A549 (cell line): ENCODE data around the gene SEC16A. TPM values are rescaled to one million over a fixed set of nuclear protein-coding genes. Genes with fewer than 3 reads are reported as not detected.

Source experiments
- ATAC-seq, 2 experiments: fragments of 200-7000 bp in 1 of 2; fragments of >200 bp in 1 of 2; cut with Nextera tagmentation in 1 of 2; cut with Tn5 transposase in 1 of 2; 3 replicates each; pipeline versions ENCODE4 v1.8.0 to v1.9.1; 2018 to 2020; ENCODE audit warnings: mild to moderate bottlenecking in 1 of 2, moderate library complexity in 1 of 2
- CTCF ChIA-PET: fragments of 300-600 bp; sonication (Branson Sonifier 250); formaldehyde crosslinking; extraction: SDS; loops from one replicate; lab custom pipeline; 2021; ENCODE audit warnings: antibody characterized with exemption, inconsistent platforms; lab: Yijun Ruan, JAX
- POLR2A ChIA-PET: fragments of 350-600 bp; formaldehyde crosslinking; extraction: SDS; loops from one replicate; lab custom pipeline; 2021; ENCODE audit warnings: antibody characterized with exemption, inconsistent platforms; lab: Yijun Ruan, JAX
- DNase-seq, 2 experiments: peaks; one replicate each; pipeline versions ENCODE4 v3.0.0 to v3.0.0-alpha.2; 2011 to 2016; ENCODE audit warnings: low read depth in 1 of 2, low spot score in 1 of 2
- FAIRE-seq: peaks from 2 replicates; lab custom pipeline; 2011; peaks lifted over from hg19 to GRCh38; lab: Jason Lieb, UNC
- H3K27ac ChIP-seq, 2 experiments: fragments of >200 bp; sonication (Bioruptor Twin); formaldehyde crosslinking; 3 replicates each; pipeline ENCODE4 v1.5.1; 2016 to 2017
- H3K4me1 ChIP-seq: fragments of >200 bp; sonication (Bioruptor Twin); formaldehyde crosslinking; 3 replicates; pipeline ENCODE4 v1.6.1; 2016
- H3K4me2 ChIP-seq: fragments of >200 bp; sonication (Bioruptor Twin); formaldehyde crosslinking; 3 replicates; pipeline ENCODE4 v1.6.1; 2016
- H3K4me3 ChIP-seq: fragments of >200 bp; sonication (Bioruptor Twin); formaldehyde crosslinking; 3 replicates; pipeline ENCODE4 v1.5.1; 2016
- H3K9me3 ChIP-seq: fragments of >200 bp; sonication (Bioruptor Twin); formaldehyde crosslinking; 3 replicates; pipeline ENCODE4 v1.6.1; 2016
- ATOH8 ChIP-seq: fragments of 250-450 bp; sonication (Bioruptor Pico); IDR thresholded peaks from 2 replicates; pipeline ENCODE4 v1.5.0; 2020; ENCODE audit warnings: low read depth, mild to moderate bottlenecking, moderate library complexity
- CBX2 ChIP-seq: fragments of 200-600 bp; sonication (generic); IDR thresholded peaks from 2 replicates; pipeline ENCODE4 v1.6.1; 2016; ENCODE audit warnings: low read depth, mild to moderate bottlenecking, borderline replicate concordance
- CEBPB ChIP-seq, 2 experiments: fragments of >200 bp in 1 of 2; sonication (Bioruptor Twin) in 1 of 2; formaldehyde crosslinking in 1 of 2; IDR thresholded peaks; 2 replicates each; pipeline ENCODE4 v1.6.1; 2012 to 2016
- CHD4 ChIP-seq: fragments of 200-600 bp; sonication (generic); IDR thresholded peaks from 2 replicates; pipeline ENCODE4 v1.6.1; 2016; ENCODE audit warnings: antibody characterized with exemption, mild to moderate bottlenecking, borderline replicate concordance
- E2F6 ChIP-seq: IDR thresholded peaks from 2 replicates; pipeline ENCODE4 v1.6.1; 2012; ENCODE audit warnings: low read depth, borderline replicate concordance
- ELK1 ChIP-seq: fragments of 150-350 bp; IDR thresholded peaks from 2 replicates; pipeline ENCODE4 v1.6.1; 2014; ENCODE audit warnings: low read depth, mild to moderate bottlenecking, low read length
- ESRRA ChIP-seq: fragments of 150-350 bp; IDR thresholded peaks from 2 replicates; pipeline ENCODE4 v1.6.1; 2014; ENCODE audit warnings: mild to moderate bottlenecking, low read length, borderline replicate concordance
- FOSL2 ChIP-seq, 2 experiments: fragments of 450-650 bp in 1 of 2; fragments of >200 bp in 1 of 2; sonication (Bioruptor Twin) in 1 of 2; formaldehyde crosslinking; IDR thresholded peaks; 2 replicates each; pipeline versions ENCODE4 v1.5.0 to v1.6.1; 2016 to 2020; ENCODE audit warnings: mild to moderate bottlenecking in 1 of 2, moderate library complexity in 1 of 2
- HOXB13 ChIP-seq: fragments of 250-450 bp; sonication (Bioruptor Pico); IDR thresholded peaks from 2 replicates; pipeline ENCODE4 v1.5.0; 2020; ENCODE audit warnings: low read depth, mild to moderate bottlenecking, moderate library complexity
- KDM1A ChIP-seq: fragments of 200-600 bp; sonication (generic); IDR thresholded peaks from 2 replicates; pipeline ENCODE4 v1.6.1; 2016; ENCODE audit warnings: low read depth, mild to moderate bottlenecking
- MAFK ChIP-seq: fragments of 450-650 bp; IDR thresholded peaks from 2 replicates; pipeline ENCODE4 v1.6.1; 2014; ENCODE audit not compliant: partially characterized antibody
- MAZ ChIP-seq: fragments of 150-350 bp; IDR thresholded peaks from 2 replicates; pipeline ENCODE4 v1.6.1; 2014; ENCODE audit warnings: antibody characterized with exemption, low read depth, low read length, borderline replicate concordance
- MYC ChIP-seq: IDR thresholded peaks from 2 replicates; pipeline ENCODE4 v1.6.1; 2012; ENCODE audit warnings: mild to moderate bottlenecking, inconsistent platforms, low read length, improper control_type of control experiment, borderline replicate concordance
- NFE2L2 ChIP-seq: fragments of 150-350 bp; conservative IDR thresholded peaks from 2 replicates; pipeline ENCODE4 v1.6.1; 2014; ENCODE audit warnings: low read length
- NR3C1 ChIP-seq: fragments of >200 bp; sonication (Bioruptor Twin); formaldehyde crosslinking; IDR thresholded peaks from 3 replicates; pipeline ENCODE4 v1.6.1; 2017
- RAD21 ChIP-seq, 2 experiments: fragments of >200 bp in 1 of 2; sonication (Bioruptor Twin) in 1 of 2; formaldehyde crosslinking in 1 of 2; IDR thresholded peaks in 1 of 2; conservative IDR thresholded peaks in 1 of 2; 2 replicates in 1 of 2; 3 replicates in 1 of 2; pipeline ENCODE4 v1.6.1; 2012 to 2018; ENCODE audit warnings: inconsistent platforms in 1 of 2
- RARB ChIP-seq: fragments of 250-450 bp; sonication (Bioruptor Pico); IDR thresholded peaks from 2 replicates; pipeline ENCODE4 v1.8.0; 2021; ENCODE audit warnings: mild to moderate bottlenecking, moderate library complexity
- RFX5 ChIP-seq: fragments of 450-650 bp; IDR thresholded peaks from 2 replicates; pipeline ENCODE4 v1.7.1; 2014; ENCODE audit warnings: antibody characterized with exemption, mild to moderate bottlenecking, moderate library complexity
- SREBF2 ChIP-seq: fragments of 450-650 bp; IDR thresholded peaks from 2 replicates; pipeline ENCODE4 v1.6.1; 2014; ENCODE audit warnings: mild to moderate bottlenecking, moderate library complexity
- TFCP2L1 ChIP-seq: fragments of 250-450 bp; sonication (Bioruptor Pico); IDR thresholded peaks from 2 replicates; pipeline ENCODE4 v1.5.0; 2021; ENCODE audit warnings: mild to moderate bottlenecking
- ZFP36 ChIP-seq: fragments of 450-650 bp; IDR thresholded peaks from 2 replicates; pipeline ENCODE4 v1.6.1; 2014; ENCODE audit warnings: borderline replicate concordance; ENCODE audit not compliant: partially characterized antibody
- ZSCAN20 ChIP-seq: fragments of 250-450 bp; sonication (Bioruptor Pico); IDR thresholded peaks from 2 replicates; pipeline ENCODE4 v1.8.0; 2022; ENCODE audit warnings: mild to moderate bottlenecking, moderate library complexity
- WGBS: methylation state at CpG from one replicate; pipeline ENCODE4 v1.1.6; 2017; ENCODE audit errors: missing lambda C conversion rate; 5-methylcytosine and 5-hydroxymethylcytosine counted together
- polyA plus RNA-seq, 4 experiments: library from polyadenylated mRNA; depleted of rRNA in 3 of 4; stranded (reverse); fragments of >200 nt; fragmentation: RNase III in 1 of 4; extraction: RNeasy Plus Mini Kit Qiagen cat#74134 plus additional on column Dnase treatment in 1 of 4; gene quantifications; 2 replicates in 3 of 4; 3 replicates in 1 of 4; pipeline ENCODE4 v1.2.3, GENCODE V29; 2011 to 2017
- TF ChIP-seq, protein P1 (sequence below): fragments of >200 bp; sonication (Bioruptor Twin); formaldehyde crosslinking; IDR thresholded peaks from 3 replicates; pipeline ENCODE4 v1.6.1; 2016
- TF ChIP-seq, protein P2 (sequence below): IDR thresholded peaks from 2 replicates; pipeline ENCODE4 v1.6.1; 2012
- TF ChIP-seq, protein P3 (sequence below): IDR thresholded peaks from 2 replicates; pipeline ENCODE4 v1.6.1; 2012
- TF ChIP-seq, protein P4 (sequence below): fragments of >200 bp; sonication (Bioruptor Twin); formaldehyde crosslinking; IDR thresholded peaks from 2 replicates; pipeline ENCODE4 v1.6.1; 2016

SEC16A gene
- polyA plus RNA-seq, 2 of the 4 experiments (the other 2 are of a cell fraction), result 24.2 to 38.0 TPM

DNA sequence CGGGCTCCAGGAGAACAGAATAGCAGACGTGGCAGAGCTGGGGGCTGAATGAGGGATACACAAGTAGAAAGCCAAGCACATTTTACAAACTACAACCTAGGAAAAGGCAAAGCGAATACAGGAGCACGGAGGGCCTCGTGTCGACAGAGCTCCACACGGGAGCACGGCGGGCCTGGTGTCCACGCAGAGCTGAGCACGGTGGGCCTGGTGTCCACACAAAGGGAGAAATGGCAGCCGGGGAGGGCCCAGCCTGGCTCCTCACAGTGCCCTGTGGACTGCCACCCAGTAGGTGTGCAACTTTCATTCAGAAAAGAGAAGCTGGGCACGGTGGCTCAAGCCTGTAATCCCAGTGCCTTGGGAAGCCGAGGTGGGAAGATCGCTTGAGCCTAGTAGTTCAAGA lies 39.8 kb downstream of the SEC16A start:
- ATAC-seq, result no peak
- Histone ChIP-seq H3K4me3 (no peak overlapping the region), H3K9me3 (no peaks in the 10 kb centered on the region), H3K4me1 (peaks cover 6% of the 10 kb centered on the region), H3K27ac (no peak overlapping the region), H3K4me2 (no peak overlapping the region)
- ChIA-PET POLR2A (no interaction called here), CTCF (interaction anchor here (0.6 to 2.0 kb wide), 10 partner anchors 10 to 188 kb away, joined by 3 to 6 read pairs (median 3); no protein-coding TSS in a partner anchor)
- FAIRE-seq, result no peak
- TF ChIP-seq RFX5 (no peak), CHD4 (no peak), CBX2 (no peak), FOSL2 (IDR thresholded peaks at IDR 0.05) (no peak), FOSL2 (CRISPR knock-in tag; IDR thresholded peaks at IDR 0.05) (no peak), ATOH8 (CRISPR knock-in tag) (no peak), MAFK (no peak), ESRRA (no peak), CEBPB (IDR thresholded peaks at IDR 0.05) (no peak), MAZ (no peak)
- TF ChIP-seq, protein P1, sequence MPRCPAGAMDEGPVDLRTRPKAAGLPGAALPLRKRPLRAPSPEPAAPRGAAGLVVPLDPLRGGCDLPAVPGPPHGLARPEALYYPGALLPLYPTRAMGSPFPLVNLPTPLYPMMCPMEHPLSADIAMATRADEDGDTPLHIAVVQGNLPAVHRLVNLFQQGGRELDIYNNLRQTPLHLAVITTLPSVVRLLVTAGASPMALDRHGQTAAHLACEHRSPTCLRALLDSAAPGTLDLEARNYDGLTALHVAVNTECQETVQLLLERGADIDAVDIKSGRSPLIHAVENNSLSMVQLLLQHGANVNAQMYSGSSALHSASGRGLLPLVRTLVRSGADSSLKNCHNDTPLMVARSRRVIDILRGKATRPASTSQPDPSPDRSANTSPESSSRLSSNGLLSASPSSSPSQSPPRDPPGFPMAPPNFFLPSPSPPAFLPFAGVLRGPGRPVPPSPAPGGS, result no peak
- WGBS, result 92% methylated on average over 15 of the region's 15 CpGs
- no peak for DNase-seq

- ATAC-seq, result no peak
- POLR2A ChIA-PET, result no interaction called here
- Histone ChIP-seq H3K27ac (no peak overlapping the region), H3K4me2 (no peak overlapping the region), H3K9me3 (no peaks in the 10 kb centered on the region), H3K4me1 (peaks cover 14% of the 10 kb centered on the region), H3K4me3 (no peak overlapping the region)
- no peak for FAIRE-seq
- TF ChIP-seq ESRRA, result no peak
- no peak for TF ChIP-seq TFCP2L1 (CRISPR knock-in tag)
- no peak for TF ChIP-seq NFE2L2
- TF ChIP-seq, protein P1, result no peak
- TF ChIP-seq, protein P2, sequence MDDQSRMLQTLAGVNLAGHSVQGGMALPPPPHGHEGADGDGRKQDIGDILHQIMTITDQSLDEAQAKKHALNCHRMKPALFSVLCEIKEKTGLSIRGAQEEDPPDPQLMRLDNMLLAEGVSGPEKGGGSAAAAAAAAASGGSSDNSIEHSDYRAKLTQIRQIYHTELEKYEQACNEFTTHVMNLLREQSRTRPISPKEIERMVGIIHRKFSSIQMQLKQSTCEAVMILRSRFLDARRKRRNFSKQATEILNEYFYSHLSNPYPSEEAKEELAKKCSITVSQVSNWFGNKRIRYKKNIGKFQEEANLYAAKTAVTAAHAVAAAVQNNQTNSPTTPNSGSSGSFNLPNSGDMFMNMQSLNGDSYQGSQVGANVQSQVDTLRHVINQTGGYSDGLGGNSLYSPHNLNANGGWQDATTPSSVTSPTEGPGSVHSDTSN, result no peak
- TF ChIP-seq ZFP36, result no peak
- no peak for TF ChIP-seq ZSCAN20
- no peak for TF ChIP-seq NR3C1
- no peak for TF ChIP-seq SREBF2
- no peak for TF ChIP-seq RAD21 (conservative IDR thresholded peaks at IDR 0.05 in 1 of 2, IDR thresholded peaks at IDR 0.05 in 1 of 2)
- TF ChIP-seq RARB, result no peak
- no peak for TF ChIP-seq HOXB13 (CRISPR knock-in tag)
- TF ChIP-seq E2F6, result no peak
- no peak for TF ChIP-seq ELK1
- no peak for TF ChIP-seq KDM1A
- TF ChIP-seq MYC, result no peak
- TF ChIP-seq MAFK, result no peak
- TF ChIP-seq, protein P3, sequence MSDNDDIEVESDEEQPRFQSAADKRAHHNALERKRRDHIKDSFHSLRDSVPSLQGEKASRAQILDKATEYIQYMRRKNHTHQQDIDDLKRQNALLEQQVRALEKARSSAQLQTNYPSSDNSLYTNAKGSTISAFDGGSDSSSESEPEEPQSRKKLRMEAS, result no peak
- TF ChIP-seq, protein P4, sequence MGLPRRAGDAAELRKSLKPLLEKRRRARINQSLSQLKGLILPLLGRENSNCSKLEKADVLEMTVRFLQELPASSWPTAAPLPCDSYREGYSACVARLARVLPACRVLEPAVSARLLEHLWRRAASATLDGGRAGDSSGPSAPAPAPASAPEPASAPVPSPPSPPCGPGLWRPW, result no peak
- no peak for TF ChIP-seq CBX2
- CTCF ChIA-PET, result interaction anchor here (0.6 to 2.0 kb wide), 13 partner anchors 11 to 189 kb away, joined by 3 to 9 read pairs (median 4); no protein-coding TSS in a partner anchor
- no peak for DNase-seq
- 87% methylated on average over 5 of the region's 5 CpGs for WGBS
Observed at GRCh38 chr9:136442265-136442664, 40.6 kb downstream of the SEC16A start.
